H1 (cell line): ENCODE measurements around the gene CLIP4. TPM values are rescaled to one million over a fixed set of nuclear protein-coding genes. Genes with fewer than 3 reads are reported as not detected.

ENCODE experiments used
- CTCF ChIA-PET: fragments of 300-600 bp; sonication (Branson Sonifier 250); formaldehyde crosslinking; loops from one replicate; lab custom pipeline; 2021; ENCODE audit not compliant: partially characterized antibody; lab: Charles Lee
- POLR2A ChIA-PET: fragments of 300-600 bp; sonication (Branson Sonifier 250); formaldehyde crosslinking; loops from one replicate; lab custom pipeline; 2021; ENCODE audit warnings: inconsistent platforms; ENCODE audit not compliant: partially characterized antibody; lab: Charles Lee
- DNase-seq, 2 experiments: peaks; one replicate each; pipeline versions ENCODE4 v3.0.0 to v3.0.0-alpha.2; 2010 to 2022; ENCODE audit warnings: low spot score in 2 of 2, low read depth in 1 of 2, mixed read lengths in 1 of 2
- FAIRE-seq: peaks from 2 replicates; lab custom pipeline; 2011; peaks lifted over from hg19 to GRCh38; lab: Jason Lieb, UNC
- H2AFZ ChIP-seq: 2 replicates; pipeline ENCODE4 v1.8.1; 2012; ENCODE audit warnings: low read length, inconsistent platforms
- H2AK5ac ChIP-seq: 2 replicates; pipeline ENCODE4 v1.6.1; 2013; ENCODE audit warnings: low read depth, low read length
- H2BK120ac ChIP-seq: replicated peaks from 2 replicates; pipeline ENCODE3; 2013; ENCODE audit warnings: low read depth, low read length, inconsistent platforms
- H2BK12ac ChIP-seq: 2 replicates; pipeline ENCODE4 v1.6.1; 2013; ENCODE audit warnings: low read depth, low read length
- H2BK15ac ChIP-seq: 2 replicates; pipeline ENCODE4 v1.6.1; 2013; ENCODE audit warnings: low read length
- H2BK20ac ChIP-seq: 2 replicates; pipeline ENCODE4 v1.6.1; 2013; ENCODE audit warnings: low read length
- H2BK5ac ChIP-seq: 2 replicates; pipeline ENCODE4 v1.6.1; 2013; ENCODE audit warnings: low read depth, low read length
- H3K14ac ChIP-seq: 2 replicates; pipeline ENCODE4 v1.6.1; 2013; ENCODE audit warnings: inconsistent platforms; ENCODE audit not compliant: insufficient read length
- H3K18ac ChIP-seq: 2 replicates; pipeline ENCODE4 v1.6.1; 2013; ENCODE audit warnings: low read length; ENCODE audit errors: extremely low read depth
- H3K23ac ChIP-seq: 2 replicates; pipeline ENCODE4 v1.6.1; 2013; ENCODE audit warnings: inconsistent platforms; ENCODE audit not compliant: insufficient read length
- H3K23me2 ChIP-seq: 2 replicates; pipeline ENCODE4 v1.6.1; 2013; ENCODE audit warnings: low read depth, low read length
- H3K27ac ChIP-seq: 2 replicates; pipeline ENCODE4 v1.6.1; 2011; ENCODE audit warnings: low read depth, low read length, inconsistent platforms
- H3K27me3 ChIP-seq, 4 experiments: replicated peaks in 1 of 4; 1 replicate in 1 of 4; 2 replicates in 3 of 4; pipeline versions ENCODE4 v1.6.1 to v1.8.1; 2011 to 2013; ENCODE audit warnings: low read length in 3 of 4, mild to moderate bottlenecking in 3 of 4, inconsistent platforms in 2 of 4, mixed read lengths in 2 of 4, moderate library complexity in 1 of 4; ENCODE audit not compliant: control insufficient read depth in 3 of 4, insufficient read depth in 3 of 4; ENCODE audit errors: extremely low read depth in 1 of 4
- H3K36me3 ChIP-seq, 4 experiments: 2 replicates each; pipeline versions ENCODE4 v1.6.1 to v1.8.1; 2011 to 2013; ENCODE audit warnings: mild to moderate bottlenecking in 4 of 4, low read length in 3 of 4, moderate library complexity in 2 of 4, control low read depth in 1 of 4, inconsistent platforms in 1 of 4; ENCODE audit not compliant: insufficient read depth in 4 of 4, control insufficient read depth in 2 of 4
- H3K4ac ChIP-seq: replicated peaks from 2 replicates; pipeline ENCODE3; 2013; ENCODE audit warnings: low read length, low read depth, mixed read lengths, inconsistent platforms; ENCODE audit not compliant: insufficient read length
- H3K4me1 ChIP-seq, 4 experiments: replicated peaks in 1 of 4; 1 replicate in 1 of 4; 2 replicates in 3 of 4; pipeline versions ENCODE4 v1.6.1 to v1.8.1; 2011 to 2013; ENCODE audit warnings: low read length in 3 of 4, inconsistent platforms in 2 of 4, mixed read lengths in 1 of 4; ENCODE audit not compliant: insufficient read depth in 4 of 4, control insufficient read depth in 3 of 4
- H3K4me2 ChIP-seq, 2 experiments: 2 replicates each; pipeline versions ENCODE4 v1.6.1 to v1.8.1; 2011 to 2013; ENCODE audit warnings: low read depth in 2 of 2, low read length in 2 of 2, control low read depth in 1 of 2, inconsistent platforms in 1 of 2, mild to moderate bottlenecking in 1 of 2; ENCODE audit not compliant: insufficient read depth in 1 of 2
- H3K4me3 ChIP-seq, 4 experiments: fragments of 200-600, 300-600 bp in 1 of 4; sonication (generic), shearing (Covaris generic), sonication (Bioruptor Twin) in 1 of 4; 2 replicates each; pipeline versions ENCODE4 v1.5.1 to v1.8.1; 2011 to 2016; ENCODE audit warnings: low read length in 4 of 4, low read depth in 3 of 4, control low read depth in 2 of 4, inconsistent platforms in 2 of 4, mild to moderate bottlenecking in 2 of 4, mixed read lengths in 1 of 4, moderate library complexity in 1 of 4; ENCODE audit not compliant: insufficient read depth in 2 of 4; ENCODE audit errors: extremely low read depth in 1 of 4
- H3K56ac ChIP-seq: replicated peaks from 2 replicates; pipeline ENCODE3; 2013; ENCODE audit warnings: low read depth, mild to moderate bottlenecking, mixed read lengths, low read length, inconsistent platforms; ENCODE audit not compliant: insufficient read length
- H3K79me1 ChIP-seq: 2 replicates; pipeline ENCODE4 v1.6.1; 2013; ENCODE audit warnings: low read depth, low read length, control low read depth
- H3K79me2 ChIP-seq, 2 experiments: 2 replicates each; pipeline versions ENCODE4 v1.6.1 to v1.8.1; 2012 to 2013; ENCODE audit warnings: low read length in 2 of 2, mild to moderate bottlenecking in 2 of 2, inconsistent platforms in 1 of 2; ENCODE audit not compliant: insufficient read depth in 2 of 2, control insufficient read depth in 1 of 2
- H3K9ac ChIP-seq, 4 experiments: replicated peaks in 1 of 4; 1 replicate in 1 of 4; 2 replicates in 3 of 4; pipeline versions ENCODE4 v1.6.1 to v1.8.1; 2011 to 2013; ENCODE audit warnings: low read depth in 3 of 4, low read length in 3 of 4, control low read depth in 2 of 4, mild to moderate bottlenecking in 2 of 4, moderate library complexity in 2 of 4, inconsistent platforms in 1 of 4; ENCODE audit errors: extremely low read depth in 1 of 4
- H3K9me3 ChIP-seq, 2 experiments: 2 replicates each; pipeline versions ENCODE4 v1.6.1 to v1.8.1; 2012 to 2013; ENCODE audit warnings: mild to moderate bottlenecking in 2 of 2, moderate library complexity in 2 of 2, control low read depth in 1 of 2, inconsistent platforms in 1 of 2, low read depth in 1 of 2, low read length in 1 of 2, mixed read lengths in 1 of 2; ENCODE audit not compliant: insufficient read depth in 2 of 2
- H4K20me1 ChIP-seq, 2 experiments: replicated peaks in 1 of 2; 2 replicates each; pipeline versions ENCODE3 to v1.8.1; 2011 to 2013; ENCODE audit warnings: inconsistent platforms in 2 of 2, low read length in 2 of 2, mild to moderate bottlenecking in 1 of 2; ENCODE audit not compliant: insufficient read depth in 2 of 2, control insufficient read depth in 1 of 2
- H4K5ac ChIP-seq: 2 replicates; pipeline ENCODE4 v1.6.1; 2013; ENCODE audit warnings: low read length, low read depth, mixed read lengths, inconsistent platforms; ENCODE audit not compliant: insufficient read length
- H4K8ac ChIP-seq: 2 replicates; pipeline ENCODE4 v1.8.0; 2013; ENCODE audit warnings: mild to moderate bottlenecking, moderate library complexity, low read length, inconsistent platforms; ENCODE audit not compliant: insufficient read depth; ENCODE audit errors: extremely low read depth
- H4K91ac ChIP-seq: replicated peaks from 2 replicates; pipeline ENCODE3; 2013; ENCODE audit warnings: low read length, mixed read lengths, inconsistent platforms; ENCODE audit not compliant: insufficient read length
- EZH2 ChIP-seq: fragments of 200-600 bp; sonication (generic); IDR thresholded peaks from 2 replicates; pipeline ENCODE4 v1.7.1; 2012; ENCODE audit warnings: low read depth, mild to moderate bottlenecking, moderate library complexity, low read length, inconsistent platforms; ENCODE audit not compliant: severe bottlenecking
- POLR2A ChIP-seq, 2 experiments: IDR thresholded peaks; 1 replicate in 1 of 2; 2 replicates in 1 of 2; pipeline ENCODE4 v1.6.1; 2011; ENCODE audit warnings: low read depth in 2 of 2, low read length in 2 of 2, mild to moderate bottlenecking in 2 of 2; ENCODE audit errors: control extremely low read depth in 1 of 2
- SRF ChIP-seq: IDR thresholded peaks from 2 replicates; pipeline ENCODE4 v1.6.1; 2011; ENCODE audit warnings: mild to moderate bottlenecking, low read depth, low read length, moderate library complexity
- WGBS, 2 experiments: shearing (Covaris generic) in 1 of 2; methylation state at CpG; one replicate each; pipeline versions ENCODE4 v1.1.6 to v1.1.7; 2013 to 2015; ENCODE audit warnings: low lambda C conversion rate in 2 of 2, mixed read lengths in 2 of 2, inconsistent platforms in 1 of 2, low coverage in 1 of 2, missing lambda C conversion rate in 1 of 2; ENCODE audit not compliant: insufficient replicate concordance in 2 of 2, insufficient coverage in 1 of 2, insufficient read length in 1 of 2; ENCODE audit errors: extremely low coverage in 1 of 2, missing lambda C conversion rate in 1 of 2; 5-methylcytosine and 5-hydroxymethylcytosine counted together
- polyA plus RNA-seq, 7 experiments: library from polyadenylated mRNA; depleted of rRNA in 3 of 7; stranded (reverse) in 5 of 7; unstranded in 2 of 7; fragments of >200 nt in 5 of 7; fragments of 200-250 nt in 2 of 7; gene quantifications; 1 replicate in 5 of 7; 2 replicates in 1 of 7; 4 replicates in 1 of 7; pipeline versions ENCODE4 v1.2.1 to v1.2.3, GENCODE V29; 2011 to 2013; ENCODE audit warnings: missing spikeins in 2 of 7, mixed read lengths in 2 of 7
- total RNA-seq: library from RNA; stranded (reverse); fragmentation: NEBNext Ultra II Directional; extraction: Animal tissue kit (Norgen Biotek cat#: 25700); gene quantifications from 2 replicates; pipeline ENCODE4 v1.2.1, GENCODE V29; 2021

CLIP4 gene
- total and polyA plus RNA-seq, 2 of the 8 experiments (the other 6 are each of a cell fraction or from before 2014, with no cell fraction given), result 0.08 to 0.09 TPM

- H3K18ac ChIP-seq, result no peak overlapping the region
- WGBS, 2 experiments, result 90% methylated on average over 16 of the region's 17 CpGs; no CpG with 5 or more reads in 1 of the 2 experiments
- H3K14ac ChIP-seq, result no peak overlapping the region
- peak overlapping the region; percentile 72; the same call in 1 of the 2 replicates for H4K8ac ChIP-seq
- H3K9ac ChIP-seq, result no peak overlapping the region
- no peak overlapping the region for H3K4me2 ChIP-seq
- no peak overlapping the region for H3K56ac ChIP-seq
- H3K4me3 ChIP-seq, result no peak overlapping the region
- no peak overlapping the region for H2BK15ac ChIP-seq
- H3K27me3 ChIP-seq, result no peaks in the 10 kb centered on the region
- no peaks in the 10 kb centered on the region for H3K9me3 ChIP-seq
- H2AFZ ChIP-seq, result no peak overlapping the region
- no peak overlapping the region for H2BK20ac ChIP-seq
- no peak overlapping the region for H3K27ac ChIP-seq
- DNase-seq (no peak), FAIRE-seq (no peak)
- no peaks in the 10 kb centered on the region for H4K20me1 ChIP-seq
- H2BK12ac ChIP-seq, result no peak overlapping the region
- H3K23me2 ChIP-seq, result no peaks in the 10 kb centered on the region
- POLR2A ChIA-PET, result no interaction called here
- no peak overlapping the region for H4K5ac ChIP-seq
- no peaks in the 10 kb centered on the region for H3K79me1 ChIP-seq
- no peaks in the 10 kb centered on the region for H3K36me3 ChIP-seq
- no peak overlapping the region for H3K4ac ChIP-seq
- H3K4me1 ChIP-seq, result no peaks in the 10 kb centered on the region
- H2BK5ac ChIP-seq, result no peak overlapping the region; the same call in 1 of the 2 replicates
- CTCF ChIA-PET, result interaction anchor here (0.9 to 5.8 kb wide), 8 partner anchors 11 to 269 kb away, joined by 3 to 29 read pairs (median 7); no protein-coding TSS in a partner anchor
- no peak overlapping the region for H3K23ac ChIP-seq
- H3K79me2 ChIP-seq, result no peaks in the 10 kb centered on the region
- no peak overlapping the region for H2AK5ac ChIP-seq
- TF ChIP-seq EZH2, result no peak
- TF ChIP-seq POLR2A (IDR thresholded peaks at IDR 0.05; ENCODE audit: control extremely low read depth in 1 of 2, low read depth in 2 of 2, low read length in 2 of 2), result no peak
- TF ChIP-seq SRF, result no peak
- no peak overlapping the region for H2BK120ac ChIP-seq
- H4K91ac ChIP-seq, result no peak overlapping the region
These were observed 109.7 kb downstream of the CLIP4 start for GRCh38 chr2:29224693-29225551.
